Cardiac ventricle fibroblast (primary cell): ENCODE measurements around the gene ZNF469. TPM values are rescaled to one million over a fixed set of nuclear protein-coding genes. Genes with fewer than 3 reads are reported as not detected.

Experiments used
- total RNA-seq: library from RNA; depleted of rRNA; stranded (reverse); fragments of >200 nt; gene quantifications from 2 replicates; pipeline ENCODE4 v1.2.3, GENCODE V29; 2015

ZNF469 gene
- 6.3 and 7.1 TPM in 2 replicates for total RNA-seq

GRCh38 chr16:88382491-88383400 lies at the start of gene ZNF469:
ZNF469 (plus strand) TSS chr16:88382959; CDS start chr16:88427471, 44,512 bp downstream.

Other genes with a start within 250 kb of the ZNF469 start
- 1.4 and 3.0 TPM in 2 replicates for gene ZFPM1, start 70.3 kb downstream of the ZNF469 start, total RNA-seq
- gene ZC3H18, start 187.4 kb downstream of the ZNF469 start, total RNA-seq: 13.6 and 14.2 TPM in 2 replicates